ENCODE results near the gene SEC23B. TPM values are rescaled to one million over a fixed set of nuclear protein-coding genes. Genes with fewer than 3 reads are reported as not detected.
A peak's percentile ranks its signal among the peaks of the same experiment; 100 is the strongest.

Gene SEC23B
- total and polyA plus RNA-seq, 2 of the 13 experiments (the other 11 are each of a cell fraction or from before 2014, with no cell fraction given), result 114 to 120 TPM

DNA sequence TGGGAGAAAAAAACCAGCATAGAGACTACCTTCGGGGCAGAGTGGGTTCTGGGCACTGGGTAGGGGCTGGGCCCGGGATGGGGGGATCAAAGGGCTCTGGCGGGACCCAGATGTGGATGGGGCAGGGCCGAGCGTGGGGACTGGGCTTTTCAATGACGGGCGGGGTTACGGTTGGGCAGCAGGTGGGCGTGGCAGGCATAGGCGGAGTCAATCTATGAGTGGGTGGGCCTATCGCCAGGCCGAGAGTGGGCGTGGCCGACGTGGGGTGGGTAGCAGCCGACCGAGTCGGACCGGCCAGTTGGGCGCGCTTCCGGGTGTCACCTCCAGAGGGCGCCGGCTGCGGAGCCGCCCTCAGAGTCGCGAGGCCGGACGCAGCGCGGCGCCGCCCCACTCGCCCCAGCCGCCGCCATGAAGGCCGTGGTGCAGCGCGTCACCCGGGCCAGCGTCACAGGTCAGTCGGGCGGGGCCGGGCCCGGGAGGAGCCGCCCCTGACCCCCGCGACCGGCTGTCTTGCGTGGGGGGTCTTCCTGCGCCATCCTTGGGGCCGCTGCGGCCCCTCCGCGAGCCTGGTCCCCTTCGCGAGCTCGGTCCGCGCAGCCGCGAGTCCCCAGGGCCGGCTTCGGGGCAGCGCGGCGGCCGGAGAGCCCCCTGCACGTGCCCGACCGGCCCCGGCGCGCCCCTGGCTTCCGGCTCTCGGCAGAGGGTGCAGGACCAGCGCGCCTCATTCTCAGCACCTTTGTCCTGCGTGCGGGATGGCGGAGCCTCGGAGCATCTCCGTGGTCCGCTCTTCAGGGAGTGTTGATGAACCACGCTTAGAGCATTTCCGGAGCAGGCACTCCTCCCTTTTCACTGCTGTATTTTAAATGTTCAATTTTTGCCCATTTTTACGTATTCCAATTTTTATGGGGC, 80.2 kb downstream of the SEC23B start, which contains the start of gene DTD1 (continued):
- TF ChIP-seq CREB1 (IDR thresholded peaks at IDR 0.05) (peak; percentile 56), CREB1 (CRISPR knock-in tag; IDR thresholded peaks at IDR 0.05) (no peak), ATF7-NPFF (CRISPR knock-in tag; IDR thresholded peaks at IDR 0.05; ENCODE audit: low read depth) (peak; percentile 60; the same call in 1 of the 2 replicates), ZSCAN29 (CRISPR knock-in tag; conservative IDR thresholded peaks at IDR 0.05) (no peak), ZFP1 (CRISPR knock-in tag; IDR thresholded peaks at IDR 0.05) (no peak), ZSCAN21 (CRISPR knock-in tag; IDR thresholded peaks at IDR 0.05; ENCODE audit: borderline replicate concordance) (peak; percentile 61; the same call in 1 of the 2 replicates), ZNF496 (CRISPR knock-in tag; IDR thresholded peaks at IDR 0.05; ENCODE audit: insufficient replicate concordance) (no peak), HMGA1 (CRISPR knock-in tag; conservative IDR thresholded peaks at IDR 0.05) (no peak), RFX3 (CRISPR knock-in tag; IDR thresholded peaks at IDR 0.05) (no peak), ZFP36L1 (CRISPR knock-in tag; IDR thresholded peaks at IDR 0.05) (no peak)
- TF ChIP-seq, protein P1, sequence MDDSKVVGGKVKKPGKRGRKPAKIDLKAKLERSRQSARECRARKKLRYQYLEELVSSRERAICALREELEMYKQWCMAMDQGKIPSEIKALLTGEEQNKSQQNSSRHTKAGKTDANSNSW (CRISPR knock-in tag; IDR thresholded peaks at IDR 0.05; ENCODE audit: borderline replicate concordance), result 0 out of 2 replicates have a peak, but pooled peaks have one; percentile 62
- TF ChIP-seq, protein P2, sequence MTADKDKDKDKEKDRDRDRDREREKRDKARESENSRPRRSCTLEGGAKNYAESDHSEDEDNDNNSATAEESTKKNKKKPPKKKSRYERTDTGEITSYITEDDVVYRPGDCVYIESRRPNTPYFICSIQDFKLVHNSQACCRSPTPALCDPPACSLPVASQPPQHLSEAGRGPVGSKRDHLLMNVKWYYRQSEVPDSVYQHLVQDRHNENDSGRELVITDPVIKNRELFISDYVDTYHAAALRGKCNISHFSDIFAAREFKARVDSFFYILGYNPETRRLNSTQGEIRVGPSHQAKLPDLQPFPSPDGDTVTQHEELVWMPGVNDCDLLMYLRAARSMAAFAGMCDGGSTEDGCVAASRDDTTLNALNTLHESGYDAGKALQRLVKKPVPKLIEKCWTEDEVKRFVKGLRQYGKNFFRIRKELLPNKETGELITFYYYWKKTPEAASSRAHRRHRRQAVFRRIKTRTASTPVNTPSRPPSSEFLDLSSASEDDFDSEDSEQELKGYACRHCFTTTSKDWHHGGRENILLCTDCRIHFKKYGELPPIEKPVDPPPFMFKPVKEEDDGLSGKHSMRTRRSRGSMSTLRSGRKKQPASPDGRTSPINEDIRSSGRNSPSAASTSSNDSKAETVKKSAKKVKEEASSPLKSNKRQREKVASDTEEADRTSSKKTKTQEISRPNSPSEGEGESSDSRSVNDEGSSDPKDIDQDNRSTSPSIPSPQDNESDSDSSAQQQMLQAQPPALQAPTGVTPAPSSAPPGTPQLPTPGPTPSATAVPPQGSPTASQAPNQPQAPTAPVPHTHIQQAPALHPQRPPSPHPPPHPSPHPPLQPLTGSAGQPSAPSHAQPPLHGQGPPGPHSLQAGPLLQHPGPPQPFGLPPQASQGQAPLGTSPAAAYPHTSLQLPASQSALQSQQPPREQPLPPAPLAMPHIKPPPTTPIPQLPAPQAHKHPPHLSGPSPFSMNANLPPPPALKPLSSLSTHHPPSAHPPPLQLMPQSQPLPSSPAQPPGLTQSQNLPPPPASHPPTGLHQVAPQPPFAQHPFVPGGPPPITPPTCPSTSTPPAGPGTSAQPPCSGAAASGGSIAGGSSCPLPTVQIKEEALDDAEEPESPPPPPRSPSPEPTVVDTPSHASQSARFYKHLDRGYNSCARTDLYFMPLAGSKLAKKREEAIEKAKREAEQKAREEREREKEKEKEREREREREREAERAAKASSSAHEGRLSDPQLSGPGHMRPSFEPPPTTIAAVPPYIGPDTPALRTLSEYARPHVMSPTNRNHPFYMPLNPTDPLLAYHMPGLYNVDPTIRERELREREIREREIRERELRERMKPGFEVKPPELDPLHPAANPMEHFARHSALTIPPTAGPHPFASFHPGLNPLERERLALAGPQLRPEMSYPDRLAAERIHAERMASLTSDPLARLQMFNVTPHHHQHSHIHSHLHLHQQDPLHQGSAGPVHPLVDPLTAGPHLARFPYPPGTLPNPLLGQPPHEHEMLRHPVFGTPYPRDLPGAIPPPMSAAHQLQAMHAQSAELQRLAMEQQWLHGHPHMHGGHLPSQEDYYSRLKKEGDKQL (CRISPR knock-in tag; IDR thresholded peaks at IDR 0.05; ENCODE audit: low read depth), result no peak
- TF ChIP-seq, protein P3, sequence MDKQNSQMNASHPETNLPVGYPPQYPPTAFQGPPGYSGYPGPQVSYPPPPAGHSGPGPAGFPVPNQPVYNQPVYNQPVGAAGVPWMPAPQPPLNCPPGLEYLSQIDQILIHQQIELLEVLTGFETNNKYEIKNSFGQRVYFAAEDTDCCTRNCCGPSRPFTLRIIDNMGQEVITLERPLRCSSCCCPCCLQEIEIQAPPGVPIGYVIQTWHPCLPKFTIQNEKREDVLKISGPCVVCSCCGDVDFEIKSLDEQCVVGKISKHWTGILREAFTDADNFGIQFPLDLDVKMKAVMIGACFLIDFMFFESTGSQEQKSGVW (CRISPR knock-in tag; IDR thresholded peaks at IDR 0.05; ENCODE audit: borderline replicate concordance), result no peak
- TF ChIP-seq, protein P4, sequence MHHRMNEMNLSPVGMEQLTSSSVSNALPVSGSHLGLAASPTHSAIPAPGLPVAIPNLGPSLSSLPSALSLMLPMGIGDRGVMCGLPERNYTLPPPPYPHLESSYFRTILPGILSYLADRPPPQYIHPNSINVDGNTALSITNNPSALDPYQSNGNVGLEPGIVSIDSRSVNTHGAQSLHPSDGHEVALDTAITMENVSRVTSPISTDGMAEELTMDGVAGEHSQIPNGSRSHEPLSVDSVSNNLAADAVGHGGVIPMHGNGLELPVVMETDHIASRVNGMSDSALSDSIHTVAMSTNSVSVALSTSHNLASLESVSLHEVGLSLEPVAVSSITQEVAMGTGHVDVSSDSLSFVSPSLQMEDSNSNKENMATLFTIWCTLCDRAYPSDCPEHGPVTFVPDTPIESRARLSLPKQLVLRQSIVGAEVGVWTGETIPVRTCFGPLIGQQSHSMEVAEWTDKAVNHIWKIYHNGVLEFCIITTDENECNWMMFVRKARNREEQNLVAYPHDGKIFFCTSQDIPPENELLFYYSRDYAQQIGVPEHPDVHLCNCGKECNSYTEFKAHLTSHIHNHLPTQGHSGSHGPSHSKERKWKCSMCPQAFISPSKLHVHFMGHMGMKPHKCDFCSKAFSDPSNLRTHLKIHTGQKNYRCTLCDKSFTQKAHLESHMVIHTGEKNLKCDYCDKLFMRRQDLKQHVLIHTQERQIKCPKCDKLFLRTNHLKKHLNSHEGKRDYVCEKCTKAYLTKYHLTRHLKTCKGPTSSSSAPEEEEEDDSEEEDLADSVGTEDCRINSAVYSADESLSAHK (CRISPR knock-in tag; IDR thresholded peaks at IDR 0.05; ENCODE audit: borderline replicate concordance), result no peak
